HG02938 (cell line): ENCODE measurements around the gene EVX2.

Experiments used
- ATAC-seq: cut with Tn5 transposase; IDR thresholded peaks from one replicate; pipeline ENCODE4 v1.9.1; 2021; ENCODE audit warnings: mild to moderate bottlenecking, moderate library complexity; ENCODE audit not compliant: unreplicated experiment

EVX2 gene

GRCh38 chr2:176122052-176122682 is 38.4 kb upstream of the EVX2 start:
- no peak for ATAC-seq

- ATAC-seq, result no peak
Observed at GRCh38 chr2:176121190-176122051, 37.7 kb upstream of the EVX2 start.

- no peak for ATAC-seq
Observed at GRCh38 chr2:176120364-176121189, 36.8 kb upstream of the EVX2 start.

- ATAC-seq, result no peak
Observed at GRCh38 chr2:176118601-176119339, 35.0 kb upstream of the EVX2 start.

GRCh38 chr2:176117823-176118371 is 34.1 kb upstream of the EVX2 start:
- ATAC-seq, result no peak

- ATAC-seq, result no peak
Observed at GRCh38 chr2:176117162-176117822, 33.5 kb upstream of the EVX2 start.

- no peak for ATAC-seq
Observed at GRCh38 chr2:176115883-176116813, 32.4 kb upstream of the EVX2 start, which contains the start of gene HOXD10. Gene HOXD10 (plus strand): TSS chr2:176116778. CDS start chr2:176116834, 56 bp downstream.

GRCh38 chr2:176114930-176115625 is 31.3 kb upstream of the EVX2 start:
- no peak for ATAC-seq

GRCh38 chr2:176114120-176114929 is 30.6 kb upstream of the EVX2 start:
- ATAC-seq, result no peak

GRCh38 chr2:176112375-176113302 is 28.9 kb upstream of the EVX2 start:
- ATAC-seq, result no peak

GRCh38 chr2:176111846-176112374 is 28.1 kb upstream of the EVX2 start:
- ATAC-seq, result no peak

GRCh38 chr2:176111309-176111663 is 27.5 kb upstream of the EVX2 start:
- ATAC-seq, result no peak

GRCh38 chr2:176110415-176111308 is 26.9 kb upstream of the EVX2 start:
- ATAC-seq, result no peak

- no peak for ATAC-seq
Observed at GRCh38 chr2:176109946-176110345, 26.2 kb upstream of the EVX2 start.
